ENCODE results near the gene ZC3H13.

GRCh38 chr13:46035066-46035465 lies 17.5 kb downstream of the ZC3H13 start:
- TF ChIP-seq EP300 (IDR thresholded peaks at IDR 0.05; ENCODE audit: borderline replicate concordance) (no peak), FOXM1 (IDR thresholded peaks at IDR 0.05; ENCODE audit: borderline replicate concordance, low read depth) (no peak), RAD21 (IDR thresholded peaks at IDR 0.05; ENCODE audit: low read depth) (no peak), TAF1 (IDR thresholded peaks at IDR 0.05; ENCODE audit: low read depth) (no peak), MAX (IDR thresholded peaks at IDR 0.05) (no peak), REST (IDR thresholded peaks at IDR 0.05; ENCODE audit: low read depth) (no peak)

All from Ishikawa (cell line).